CD14-positive monocyte (primary cell): ENCODE data around the gene NKAIN4. TPM values are rescaled to one million over a fixed set of nuclear protein-coding genes. Genes with fewer than 3 reads are reported as not detected.

Experiments used
- DNase-seq, 3 donors: peaks; one replicate each; pipeline ENCODE4 v3.0.0-alpha.2; 2011 to 2022
- H2AFZ ChIP-seq: 2 replicates; pipeline ENCODE4 v1.6.0; 2012; ENCODE audit warnings: mild to moderate bottlenecking, low read depth, low read length, inconsistent platforms; ENCODE audit not compliant: insufficient read depth, poor library complexity, severe bottlenecking
- H3K27ac ChIP-seq, 2 donors: 1 replicate in 1 of 2; 2 replicates in 1 of 2; pipeline ENCODE4 v1.5.1; 2012 to 2013; ENCODE audit warnings: low read length in 2 of 2, control low read depth in 1 of 2, inconsistent platforms in 1 of 2, low read depth in 1 of 2, mild to moderate bottlenecking in 1 of 2
- H3K27me3 ChIP-seq, 2 donors: one replicate each; pipeline versions ENCODE4 v1.6.0 to v1.6.1; 2011 to 2013; ENCODE audit warnings: low read length in 2 of 2; ENCODE audit not compliant: control insufficient read depth in 2 of 2, insufficient read depth in 2 of 2
- H3K36me3 ChIP-seq, 2 donors: replicated peaks in 1 of 2; 1 replicate in 1 of 2; 2 replicates in 1 of 2; pipeline versions ENCODE4 v1.5.1 to v1.6.1; 2012 to 2013; ENCODE audit warnings: low read length in 2 of 2, control low read depth in 1 of 2, inconsistent platforms in 1 of 2, mild to moderate bottlenecking in 1 of 2; ENCODE audit not compliant: insufficient read depth in 2 of 2, control insufficient read depth in 1 of 2
- H3K4me1 ChIP-seq, 2 donors: 1 replicate in 1 of 2; 2 replicates in 1 of 2; pipeline versions ENCODE4 v1.5.1 to v1.6.1; 2012 to 2013; ENCODE audit warnings: low read length in 2 of 2, control low read depth in 1 of 2, inconsistent platforms in 1 of 2, mild to moderate bottlenecking in 1 of 2, moderate library complexity in 1 of 2; ENCODE audit not compliant: insufficient read depth in 2 of 2, control insufficient read depth in 1 of 2
- H3K4me2 ChIP-seq: replicated peaks from 2 replicates; pipeline ENCODE3; 2012; ENCODE audit warnings: low read length, moderate library complexity, mild to moderate bottlenecking; ENCODE audit not compliant: poor library complexity, severe bottlenecking; ENCODE audit errors: extremely low read depth
- H3K4me3 ChIP-seq, 3 experiments: fragments of 200-600 bp in 1 of 3; sonication (generic) in 1 of 3; replicated peaks in 1 of 3; 1 replicate in 2 of 3; 2 replicates in 1 of 3; pipeline ENCODE4 v1.5.1; 2011 to 2013; ENCODE audit warnings: low read length in 3 of 3, mild to moderate bottlenecking in 3 of 3, control low read depth in 2 of 3, low read depth in 2 of 3, inconsistent platforms in 1 of 3, moderate library complexity in 1 of 3
- H3K79me2 ChIP-seq: 2 replicates; pipeline ENCODE4 v1.6.0; 2012; ENCODE audit warnings: mild to moderate bottlenecking, control low read depth, inconsistent platforms, low read length, moderate library complexity; ENCODE audit not compliant: insufficient read depth
- H3K9ac ChIP-seq: 2 replicates; pipeline ENCODE4 v1.6.0; 2017; ENCODE audit warnings: low read length, mild to moderate bottlenecking; ENCODE audit not compliant: insufficient read depth, poor library complexity, severe bottlenecking
- H3K9me3 ChIP-seq, 2 donors: replicated peaks in 1 of 2; 1 replicate in 1 of 2; 2 replicates in 1 of 2; pipeline versions ENCODE4 v1.5.1 to v1.6.1; 2012 to 2013; ENCODE audit warnings: low read length in 2 of 2, control low read depth in 1 of 2; ENCODE audit not compliant: control insufficient read depth in 1 of 2, insufficient read depth in 1 of 2
- H4K20me1 ChIP-seq: 2 replicates; pipeline ENCODE4 v1.6.0; 2012; ENCODE audit warnings: mild to moderate bottlenecking, low read length, control low read depth, moderate library complexity; ENCODE audit not compliant: insufficient read depth
- H3K27ac Mint-ChIP-seq, 7 donors: one replicate each; pipeline ENCODE4 v1.8.0; 2020; ENCODE audit warnings: mild to moderate bottlenecking in 7 of 7, mixed read lengths in 7 of 7, moderate library complexity in 6 of 7, inconsistent platforms in 2 of 7
- H3K27me3 Mint-ChIP-seq, 3 donors: one replicate each; pipeline ENCODE4 v1.8.0; 2021 to 2022; ENCODE audit warnings: low read depth in 3 of 3, mild to moderate bottlenecking in 3 of 3, mixed read lengths in 3 of 3, moderate library complexity in 3 of 3, inconsistent platforms in 1 of 3
- H3K36me3 Mint-ChIP-seq, 2 donors: one replicate each; pipeline ENCODE4 v1.8.0; 2020; ENCODE audit warnings: mixed read lengths in 2 of 2, inconsistent platforms in 1 of 2, mild to moderate bottlenecking in 1 of 2
- H3K4me1 Mint-ChIP-seq: one replicate; pipeline ENCODE4 v1.8.0; 2020; ENCODE audit warnings: mild to moderate bottlenecking, mixed read lengths
- H3K4me3 Mint-ChIP-seq, 2 donors: one replicate each; pipeline ENCODE4 v1.8.0; 2020; ENCODE audit warnings: mild to moderate bottlenecking in 2 of 2, mixed read lengths in 2 of 2, moderate library complexity in 1 of 2
- H3K9me3 Mint-ChIP-seq, 7 donors: one replicate each; pipeline ENCODE4 v1.8.0; 2020 to 2022; ENCODE audit warnings: mixed read lengths in 7 of 7, mild to moderate bottlenecking in 6 of 7, moderate library complexity in 6 of 7, inconsistent platforms in 2 of 7
- CTCF ChIP-seq: fragments of 200-600 bp; IDR thresholded peaks from one replicate; pipeline ENCODE4 v1.8.0; 2022; ENCODE audit warnings: antibody characterized with exemption, mild to moderate bottlenecking
- WGBS: methylation state at CpG from one replicate; pipeline ENCODE4 v1.1.5; 2013; ENCODE audit warnings: missing lambda C conversion rate; ENCODE audit not compliant: insufficient coverage; 5-methylcytosine and 5-hydroxymethylcytosine counted together
- intact Hi-C, 2 donors: fragments of 100-400 bp; cut with micrococcal nuclease; formaldehyde crosslinking; loops; one replicate each; pipeline versions ENCODE4 v1.15.0 to v1.15.1; 2023
- polyA plus RNA-seq, 3 donors: library from polyadenylated mRNA; depleted of rRNA in 1 of 3; unstranded in 2 of 3; stranded (reverse) in 1 of 3; fragments of 300-500 nt in 2 of 3; fragments of >200 nt in 1 of 3; fragmentation: Illumina TruSeq in 2 of 3; gene quantifications; 1 replicate in 2 of 3; 2 replicates in 1 of 3; pipeline ENCODE4 v1.2.3, GENCODE V29; 2012 to 2021

Gene NKAIN4
- polyA plus RNA-seq, 3 donors, result not detected

- no peak for TF ChIP-seq CTCF
- H3K9me3 Mint-ChIP-seq, result no peaks in the 10 kb centered on the region
- WGBS, result 47% methylated on average over 11 of the region's 20 CpGs
- H3K27ac ChIP-seq, result peak overlapping the region in 1 of 2 donors; percentile 84
- peaks cover 22% of the 10 kb centered on the region for H3K4me1 Mint-ChIP-seq
- H3K4me2 ChIP-seq, result peak overlapping the region; percentile 98
- H3K36me3 Mint-ChIP-seq, result peaks cover 24 to 36% of the 10 kb centered on the region in 2 donors
- peak overlapping the region; percentile 92 for H3K9ac ChIP-seq
- peaks cover 2 to 14% (median 8%) of the 10 kb centered on the region in 3 donors for H3K27me3 Mint-ChIP-seq
- H3K4me3 Mint-ChIP-seq, result peak overlapping the region; percentile 84 to 91
- peaks cover 52% of the 10 kb centered on the region for H4K20me1 ChIP-seq
- peak overlapping the region; percentile 74 to 93 (median 86) for H3K27ac Mint-ChIP-seq
- H3K79me2 ChIP-seq, result peaks cover 48% of the 10 kb centered on the region
- H3K36me3 ChIP-seq, result peaks cover 31 to 34% of the 10 kb centered on the region in 2 donors
- peak overlapping the region; percentile 75 to 87 (median 87) for H3K4me3 ChIP-seq
- H2AFZ ChIP-seq, result peak overlapping the region; percentile 81
- intact Hi-C loops, result loop anchor here (5.0 to 10.0 kb wide), 2 partner anchors 52 to 631 kb away; no protein-coding TSS in a partner anchor
- no peaks in the 10 kb centered on the region for H3K9me3 ChIP-seq
- peaks cover 17 to 19% of the 10 kb centered on the region in 2 donors for H3K4me1 ChIP-seq
- no peak for DNase-seq
- peaks cover 0 to 3% of the 10 kb centered on the region in 2 donors for H3K27me3 ChIP-seq
These were observed 19.5 kb upstream of the NKAIN4 start for GRCh38 chr20:63273635-63274380.

GRCh38 chr20:63273059-63273579, 18.9 kb upstream of the NKAIN4 start:
- Mint-ChIP-seq H3K36me3 (peaks cover 19 to 29% of the 10 kb centered on the region in 2 donors), H3K4me3 (peak overlapping the region; percentile 84 to 91), H3K9me3 (no peaks in the 10 kb centered on the region), H3K4me1 (peaks cover 22% of the 10 kb centered on the region), H3K27me3 (peaks cover 0 to 18% (median 8%) of the 10 kb centered on the region in 3 donors), H3K27ac (peak overlapping the region; percentile 74 to 93 (median 86))
- peak overlapping the region; percentile 75 to 87 (median 87) for H3K4me3 ChIP-seq
- intact Hi-C loops, result loop anchor here (5.0 to 10.0 kb wide), 2 partner anchors 51 to 632 kb away; no protein-coding TSS in a partner anchor
- peak overlapping the region; percentile 98 for H3K4me2 ChIP-seq
- peaks cover 48% of the 10 kb centered on the region for H3K79me2 ChIP-seq
- H3K27ac ChIP-seq, result peak overlapping the region; percentile 56 to 84
- H3K27me3 ChIP-seq, result peaks cover 0 to 3% of the 10 kb centered on the region in 2 donors
- H3K4me1 ChIP-seq, result peaks cover 17 to 19% of the 10 kb centered on the region in 2 donors
- no peak for TF ChIP-seq CTCF
- H3K9me3 ChIP-seq, result no peaks in the 10 kb centered on the region
- DNase-seq, result no peak
- peaks cover 47% of the 10 kb centered on the region for H4K20me1 ChIP-seq
- H2AFZ ChIP-seq, result peak overlapping the region; percentile 81
- H3K9ac ChIP-seq, result peak overlapping the region; percentile 92
- WGBS, result 0% methylated on average over 24 of the region's 37 CpGs
- H3K36me3 ChIP-seq, result peaks cover 25 to 28% of the 10 kb centered on the region in 2 donors
